Activated T-helper 1 cell treated with Interleukin-2 at 50 U/mL for 16 hours (primary cell): ENCODE results near the gene ADGRB2.

Source experiments
- DNase-seq: peaks from one replicate; pipeline ENCODE4 v3.0.0-alpha.2; 2020; ENCODE audit warnings: low read depth

The ADGRB2 gene

GRCh38 chr1:31745946-31746670 lies 18.0 kb downstream of the ADGRB2 start:
- DNase-seq, result no peak

GRCh38 chr1:31745096-31745945 lies 18.8 kb downstream of the ADGRB2 start:
- DNase-seq, result peak; percentile 15

GRCh38 chr1:31744165-31744888 lies 19.8 kb downstream of the ADGRB2 start:
- no peak for DNase-seq

- DNase-seq, result no peak
These were observed 21.5 kb downstream of the ADGRB2 start for GRCh38 chr1:31742462-31743212.

DNA sequence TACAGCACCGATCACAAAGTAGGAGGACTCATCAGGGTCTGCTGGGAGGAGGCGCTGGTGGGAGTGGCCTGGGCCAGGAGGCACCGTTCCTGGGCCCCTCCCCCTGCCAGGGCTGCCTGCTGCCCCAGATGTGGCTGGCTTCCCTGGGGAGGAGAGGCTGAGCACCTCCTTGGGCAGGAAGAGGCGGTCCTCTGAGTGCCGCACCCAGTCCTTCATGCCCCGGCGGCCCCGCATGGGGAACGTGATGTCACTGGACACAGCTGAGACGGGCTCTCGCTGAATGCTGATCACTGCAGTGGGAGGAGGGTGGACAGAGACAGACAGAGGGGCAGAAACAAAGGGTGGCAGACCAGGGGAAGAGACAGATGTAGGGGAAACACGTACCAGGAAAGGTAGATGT lies 24.8 kb downstream of the ADGRB2 start:
- DNase-seq, result peak; percentile 18

- DNase-seq, result no peak
These were observed 27.5 kb downstream of the ADGRB2 start for GRCh38 chr1:31736675-31737074.

GRCh38 chr1:31735571-31735970 lies 28.6 kb downstream of the ADGRB2 start:
- no peak for DNase-seq

DNA sequence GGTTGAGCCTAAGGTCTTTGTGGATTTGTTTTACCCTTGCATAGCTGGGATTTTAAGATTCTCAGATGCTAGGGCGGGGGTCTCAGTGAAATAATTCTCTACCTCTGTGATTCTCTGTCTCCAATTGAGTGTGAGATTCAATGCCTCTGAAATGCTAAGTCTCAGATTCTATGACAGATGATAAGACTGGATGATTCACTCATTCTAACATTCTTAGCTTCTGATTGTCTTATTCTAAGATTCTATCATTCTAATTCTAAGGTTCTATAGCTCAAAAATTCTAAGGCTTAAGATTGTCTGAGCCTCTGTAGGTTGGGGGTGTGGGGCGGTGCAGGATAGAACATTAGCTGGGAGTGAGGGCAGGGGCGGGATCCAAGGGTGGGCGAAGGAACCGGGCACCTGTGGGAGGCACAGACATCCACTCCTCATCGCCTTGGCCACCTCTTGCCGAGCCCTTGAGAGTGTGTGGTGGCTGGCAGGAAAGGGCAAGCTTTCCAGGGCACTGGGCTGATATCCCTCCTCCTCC lies 29.5 kb downstream of the ADGRB2 start:
- DNase-seq, result no peak

GRCh38 chr1:31733389-31734219 lies 30.5 kb downstream of the ADGRB2 start:
- no peak for DNase-seq

GRCh38 chr1:31732751-31733289 lies 31.3 kb downstream of the ADGRB2 start:
- no peak for DNase-seq

GRCh38 chr1:31732343-31732742 lies 31.8 kb downstream of the ADGRB2 start:
- DNase-seq, result no peak

DNA sequence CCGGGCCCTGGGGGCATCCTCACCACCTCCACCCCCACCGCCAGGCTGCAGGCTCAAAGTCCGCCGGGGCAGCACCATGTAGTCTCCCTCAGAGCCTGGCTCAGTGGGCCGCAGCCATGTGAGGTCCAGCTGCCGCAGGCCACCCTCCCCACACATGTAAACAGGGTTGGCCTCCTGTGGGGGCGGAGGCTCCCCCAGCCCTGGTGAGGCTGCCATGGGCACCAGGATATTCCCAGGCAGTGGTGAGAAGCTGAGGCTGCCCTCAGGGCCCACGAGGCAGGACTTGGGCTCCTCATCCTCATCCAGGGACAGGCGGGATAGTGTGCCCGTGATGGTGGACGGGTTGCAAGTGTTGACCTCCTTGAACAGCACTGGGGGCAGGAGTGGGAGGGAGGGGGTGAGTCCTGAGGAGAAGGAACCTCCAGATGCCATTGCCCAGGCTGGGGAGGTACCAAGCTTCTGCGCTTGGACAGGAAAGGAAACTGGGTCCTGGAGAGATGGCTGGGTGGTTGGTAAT lies 33.0 kb downstream of the ADGRB2 start:
- DNase-seq, result no peak

- DNase-seq, result no peak
These were observed 33.6 kb downstream of the ADGRB2 start for GRCh38 chr1:31730336-31731048.

GRCh38 chr1:31727849-31728248 lies 36.3 kb downstream of the ADGRB2 start:
- no peak for DNase-seq

- DNase-seq, result no peak
These were observed 36.9 kb downstream of the ADGRB2 start for GRCh38 chr1:31727195-31727594.

DNA sequence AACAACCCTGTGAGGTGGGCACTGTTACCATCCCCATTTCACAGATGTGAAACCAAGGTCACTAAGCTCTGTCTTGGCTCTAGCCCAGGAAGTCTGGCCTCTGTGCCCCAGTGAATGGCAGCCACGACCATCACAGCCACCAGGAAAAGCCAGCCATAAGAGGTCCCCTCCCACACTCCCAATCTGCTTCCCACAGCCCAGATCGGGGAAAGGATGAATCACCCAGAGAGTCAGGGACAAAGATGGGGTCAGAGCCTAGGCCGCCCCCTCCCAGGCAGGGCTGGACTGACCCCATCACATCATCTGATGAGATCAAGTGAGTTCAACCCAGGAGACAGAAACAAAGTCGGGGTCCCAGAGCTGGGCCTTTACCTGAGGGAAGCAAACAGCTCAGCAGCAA lies 37.4 kb downstream of the ADGRB2 start:
- no peak for DNase-seq

GRCh38 chr1:31725777-31726535 lies 38.2 kb downstream of the ADGRB2 start:
- DNase-seq, result no peak

GRCh38 chr1:31725134-31725533 lies 39.0 kb downstream of the ADGRB2 start:
- no peak for DNase-seq

DNA sequence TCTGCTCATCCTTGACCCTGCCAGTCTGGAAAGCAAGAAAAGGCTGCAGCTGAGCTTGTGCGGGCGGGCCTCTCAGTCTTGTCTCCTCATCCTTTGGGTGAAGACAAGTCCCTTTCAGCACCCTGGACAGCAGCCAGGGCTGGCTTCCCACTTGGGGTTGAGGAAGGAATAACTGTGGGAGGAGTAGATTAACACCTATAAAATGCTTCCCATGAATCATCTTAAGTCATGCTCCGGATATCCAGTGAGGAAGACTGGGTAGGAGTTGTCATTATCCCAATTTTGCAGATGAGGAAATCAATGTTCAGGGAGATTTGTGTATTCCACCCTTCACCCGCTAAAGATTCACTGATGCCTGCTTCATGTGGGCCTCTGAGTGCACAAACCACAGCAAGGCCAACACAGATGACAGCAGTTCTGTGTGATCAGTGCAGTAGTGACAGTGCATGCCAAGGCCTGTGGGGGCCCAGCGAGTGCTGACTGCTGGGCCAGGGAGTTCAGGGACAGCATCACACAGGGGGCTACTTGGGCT lies 40.2 kb downstream of the ADGRB2 start:
- DNase-seq, result no peak
